GM12864 (cell line): ENCODE data around the gene PIP4K2B.

Experiments
- DNase-seq: peaks from one replicate; pipeline ENCODE4 v3.0.0-alpha.2; 2011; ENCODE audit warnings: low read depth
- H3K4me3 ChIP-seq: 2 replicates; pipeline ENCODE4 v1.5.1; 2011; ENCODE audit warnings: mild to moderate bottlenecking, low read depth, low read length, control low read depth
- CTCF ChIP-seq: IDR thresholded peaks from 2 replicates; pipeline ENCODE4 v1.5.1; 2011; ENCODE audit warnings: low read depth, mild to moderate bottlenecking, moderate library complexity, low read length, control low read depth, inconsistent platforms; ENCODE audit errors: missing control alignments

Gene PIP4K2B

DNA sequence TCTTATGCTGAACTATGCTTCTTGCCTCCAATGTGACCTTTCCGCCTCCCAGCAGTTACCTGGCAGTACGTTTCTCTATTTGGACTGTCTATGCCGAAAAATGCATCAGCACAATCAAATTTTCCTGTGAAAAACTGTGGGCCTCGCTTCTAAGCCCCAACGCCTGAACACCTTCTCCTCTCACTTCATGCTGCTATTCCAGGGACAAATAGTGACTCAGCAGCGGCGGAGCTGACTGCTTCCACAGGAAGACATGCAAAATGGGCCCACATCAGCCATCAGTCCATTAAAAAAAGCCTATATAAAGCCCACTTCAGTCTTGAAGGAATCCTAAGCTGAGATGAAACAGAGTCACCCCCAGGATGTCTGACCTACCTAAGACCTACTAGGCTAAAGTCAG, 10.5 kb upstream of the PIP4K2B start:
- H3K4me3 ChIP-seq, result no peak overlapping the region
- TF ChIP-seq CTCF, result no peak
- no peak for DNase-seq

DNA sequence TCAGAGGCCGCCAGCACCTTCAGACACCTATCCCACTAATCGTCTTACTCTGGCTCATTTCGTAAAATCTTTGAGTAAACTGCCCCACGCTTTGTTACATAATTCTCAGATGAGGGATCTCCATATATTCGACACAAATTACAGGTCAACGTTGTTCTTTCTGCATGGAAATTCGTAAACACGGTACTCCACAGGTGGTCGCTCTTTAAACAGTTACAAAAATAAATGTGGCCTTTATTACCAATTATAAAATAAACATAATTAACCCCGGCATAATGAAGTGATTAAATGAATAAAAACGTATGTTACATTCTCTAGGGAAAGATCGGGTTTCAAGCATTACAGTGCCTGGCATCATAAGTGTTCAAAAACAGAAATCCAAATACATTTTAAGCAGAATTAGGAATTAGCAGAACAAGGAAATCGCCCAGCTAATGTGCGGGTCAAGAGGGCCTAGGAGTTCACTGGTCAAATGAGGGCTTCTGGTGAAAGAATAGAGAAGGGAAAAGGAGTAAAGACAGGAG, 943 bp upstream of the PIP4K2B start:
- peak overlapping the region; percentile 85 for H3K4me3 ChIP-seq
- no peak for DNase-seq
- TF ChIP-seq CTCF, result no peak

- no peak for TF ChIP-seq CTCF
- peak overlapping the region; percentile 95 for H3K4me3 ChIP-seq
- peak; percentile 16 for DNase-seq
These were observed 499 bp downstream of the PIP4K2B start for GRCh38 chr17:38798614-38799500.

- no peak for TF ChIP-seq CTCF
- peak overlapping the region; percentile 95 for H3K4me3 ChIP-seq
- no peak for DNase-seq
These were observed 1.5 kb downstream of the PIP4K2B start for GRCh38 chr17:38797828-38798227.

- DNase-seq, result no peak
- no peak overlapping the region for H3K4me3 ChIP-seq
- TF ChIP-seq CTCF, result no peak
These were observed 2.2 kb downstream of the PIP4K2B start for GRCh38 chr17:38797158-38797490.

- TF ChIP-seq CTCF, result no peak
- no peak for DNase-seq
- no peak overlapping the region for H3K4me3 ChIP-seq
These were observed 2.8 kb downstream of the PIP4K2B start for GRCh38 chr17:38796451-38797157.

GRCh38 chr17:38794221-38794620, 5.1 kb downstream of the PIP4K2B start:
- DNase-seq, result no peak
- H3K4me3 ChIP-seq, result no peak overlapping the region
- TF ChIP-seq CTCF, result no peak
